ENCODE results near the gene ELF1. TPM values are rescaled to one million over a fixed set of nuclear protein-coding genes. Genes with fewer than 3 reads are reported as not detected.
"Not testable (repeated sequence)": the region's sequence is repeated elsewhere in the genome, so short reads cannot be mapped to it uniquely, and the experiment has no call there.

Gene ELF1
- total RNA-seq, 1 donor from 2014 or later: 47.4 TPM

GRCh38 chr13:40895227-40896184 is 123.6 kb downstream of the ELF1 start:
- H3K27ac Mint-ChIP-seq: peak overlapping the region; percentile 5
- H3K36me3 Mint-ChIP-seq: peaks cover 2% of the 10 kb centered on the region
- H3K4me1 Mint-ChIP-seq (ENCODE audit: unreplicated experiment): peaks cover 9% of the 10 kb centered on the region
- DNase-seq (ENCODE audit: extremely low spot score, unreplicated experiment): no peak
- no peaks in the 10 kb centered on the region for H3K27me3 Mint-ChIP-seq
- H3K4me3 Mint-ChIP-seq: no peak overlapping the region
- no peaks in the 10 kb centered on the region for H3K9me3 Mint-ChIP-seq
- TF ChIP-seq CTCF (conservative IDR thresholded peaks at IDR 0.05): no peak

- not testable (repeated sequence) for H3K9me3 Mint-ChIP-seq; H3K4me1 Mint-ChIP-seq (ENCODE audit: unreplicated experiment); H3K4me3 Mint-ChIP-seq
Observed at GRCh38 chr13:40893573-40893972, 125.5 kb downstream of the ELF1 start.

GRCh38 chr13:40886017-40886416 is 133.1 kb downstream of the ELF1 start:
- Mint-ChIP-seq H3K36me3 (peaks cover 19% of the 10 kb centered on the region), H3K9me3 (no peaks in the 10 kb centered on the region), H3K4me3 (no peak overlapping the region)

More at GRCh38 chr13:40893573-40893972, 125.5 kb downstream of the ELF1 start:
- not testable (repeated sequence) for H3K27ac Mint-ChIP-seq; H3K36me3 Mint-ChIP-seq; H3K27me3 Mint-ChIP-seq; DNase-seq (ENCODE audit: extremely low spot score, unreplicated experiment)

GRCh38 chr13:40884175-40884574 is 134.9 kb downstream of the ELF1 start:
- peaks cover 24% of the 10 kb centered on the region for H3K36me3 Mint-ChIP-seq
- DNase-seq (ENCODE audit: extremely low spot score, unreplicated experiment); H3K4me1 Mint-ChIP-seq (ENCODE audit: unreplicated experiment); H3K4me3 Mint-ChIP-seq; H3K27me3 Mint-ChIP-seq; H3K27ac Mint-ChIP-seq: not testable (repeated sequence)
- peaks cover 11% of the 10 kb centered on the region for H3K9me3 Mint-ChIP-seq

More at GRCh38 chr13:40886017-40886416, 133.1 kb downstream of the ELF1 start:
- DNase-seq (ENCODE audit: extremely low spot score, unreplicated experiment): no peak
- H3K4me1 Mint-ChIP-seq (ENCODE audit: unreplicated experiment): no peaks in the 10 kb centered on the region
- no peak for TF ChIP-seq CTCF (conservative IDR thresholded peaks at IDR 0.05)
- no peak overlapping the region for H3K27ac Mint-ChIP-seq
- H3K27me3 Mint-ChIP-seq: no peaks in the 10 kb centered on the region

Other genes starting within 250 kb of the ELF1 start
- 26.7 and 33.6 TPM in 2 replicates for gene MRPS31, start 248.1 kb downstream of the ELF1 start, total RNA-seq (ENCODE audit: low replicate concordance)
- 12.2 and 18.6 TPM in 2 replicates for gene SLC25A15, start 229.7 kb downstream of the ELF1 start, total RNA-seq (ENCODE audit: low replicate concordance)
- 5.6 and 7.9 TPM in 2 replicates for gene WBP4, start 42.2 kb upstream of the ELF1 start, total RNA-seq (ENCODE audit: low replicate concordance)
- gene KBTBD6, start 113.5 kb upstream of the ELF1 start, total RNA-seq (ENCODE audit: low replicate concordance): 7.1 and 18.4 TPM in 2 replicates
- 12.8 and 13.8 TPM in 2 replicates for gene KBTBD7, start 175.3 kb upstream of the ELF1 start, total RNA-seq (ENCODE audit: low replicate concordance)
- gene MTRF1, start 244.3 kb upstream of the ELF1 start, total RNA-seq (ENCODE audit: low replicate concordance): 14.4 and 18.2 TPM in 2 replicates

Measured in type B pancreatic cell (in vitro differentiated cells).